RWPE2 (cell line): ENCODE data around the gene GSK3B.

Experiments
- ATAC-seq: fragments of 200-7000 bp; cut with Tn5 transposase; 3 replicates; pipeline ENCODE4 v1.9.1; 2021; ENCODE audit warnings: low read depth
- DNase-seq: peaks from one replicate; pipeline ENCODE4 v3.0.0-alpha.2; 2020; ENCODE audit warnings: low spot score
- H3K27ac ChIP-seq: fragments of 450-650 bp; 2 replicates; pipeline ENCODE4 v1.5.1; 2017; ENCODE audit warnings: mild to moderate bottlenecking; ENCODE audit not compliant: poor library complexity, severe bottlenecking
- H3K27me3 ChIP-seq: fragments of 250-450 bp; sonication (Bioruptor Pico); 2 replicates; pipeline ENCODE4 v1.5.1; 2021; ENCODE audit warnings: mild to moderate bottlenecking, moderate library complexity; ENCODE audit not compliant: insufficient read depth, poor library complexity, severe bottlenecking
- H3K36me3 ChIP-seq: fragments of 250-450 bp; sonication (Bioruptor Pico); 2 replicates; pipeline ENCODE4 v1.5.1; 2020; ENCODE audit warnings: low read depth, mild to moderate bottlenecking, moderate library complexity
- H3K4me1 ChIP-seq: fragments of 250-450 bp; sonication (Bioruptor Pico); 2 replicates; pipeline ENCODE4 v1.5.1; 2021; ENCODE audit warnings: mild to moderate bottlenecking, moderate library complexity; ENCODE audit not compliant: insufficient read depth, poor library complexity, severe bottlenecking
- H3K4me3 ChIP-seq: fragments of 250-450 bp; sonication (Bioruptor Pico); 2 replicates; pipeline ENCODE4 v1.5.1; 2021; ENCODE audit warnings: mild to moderate bottlenecking, moderate library complexity; ENCODE audit not compliant: severe bottlenecking
- H3K9me3 ChIP-seq: fragments of 250-450 bp; sonication (Bioruptor Pico); 2 replicates; pipeline ENCODE4 v1.5.1; 2021; ENCODE audit warnings: mild to moderate bottlenecking, moderate library complexity; ENCODE audit not compliant: severe bottlenecking
- TF ChIP-seq, protein P1 (sequence below): fragments of 450-650 bp; IDR thresholded peaks from one replicate; pipeline ENCODE4 v1.5.1; 2017; ENCODE audit warnings: mild to moderate bottlenecking, moderate library complexity; ENCODE audit not compliant: poor library complexity, severe bottlenecking

The GSK3B gene

GRCh38 chr3:119782460-119782859, 311.8 kb downstream of the GSK3B start:
- Histone ChIP-seq H3K27me3 (no peaks in the 10 kb centered on the region), H3K27ac (no peak overlapping the region), H3K36me3 (no peaks in the 10 kb centered on the region), H3K4me3 (no peak overlapping the region), H3K9me3 (no peaks in the 10 kb centered on the region), H3K4me1 (no peaks in the 10 kb centered on the region)
- TF ChIP-seq, protein P1, sequence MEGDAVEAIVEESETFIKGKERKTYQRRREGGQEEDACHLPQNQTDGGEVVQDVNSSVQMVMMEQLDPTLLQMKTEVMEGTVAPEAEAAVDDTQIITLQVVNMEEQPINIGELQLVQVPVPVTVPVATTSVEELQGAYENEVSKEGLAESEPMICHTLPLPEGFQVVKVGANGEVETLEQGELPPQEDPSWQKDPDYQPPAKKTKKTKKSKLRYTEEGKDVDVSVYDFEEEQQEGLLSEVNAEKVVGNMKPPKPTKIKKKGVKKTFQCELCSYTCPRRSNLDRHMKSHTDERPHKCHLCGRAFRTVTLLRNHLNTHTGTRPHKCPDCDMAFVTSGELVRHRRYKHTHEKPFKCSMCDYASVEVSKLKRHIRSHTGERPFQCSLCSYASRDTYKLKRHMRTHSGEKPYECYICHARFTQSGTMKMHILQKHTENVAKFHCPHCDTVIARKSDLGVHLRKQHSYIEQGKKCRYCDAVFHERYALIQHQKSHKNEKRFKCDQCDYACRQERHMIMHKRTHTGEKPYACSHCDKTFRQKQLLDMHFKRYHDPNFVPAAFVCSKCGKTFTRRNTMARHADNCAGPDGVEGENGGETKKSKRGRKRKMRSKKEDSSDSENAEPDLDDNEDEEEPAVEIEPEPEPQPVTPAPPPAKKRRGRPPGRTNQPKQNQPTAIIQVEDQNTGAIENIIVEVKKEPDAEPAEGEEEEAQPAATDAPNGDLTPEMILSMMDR = no peak
- ATAC-seq = no peak
- DNase-seq = no peak

GRCh38 chr3:119781330-119782198, 312.7 kb downstream of the GSK3B start, which contains the start of gene NR1I2:
NR1I2 (plus strand) TSS chr3:119782101.
- Histone ChIP-seq H3K27me3 (no peaks in the 10 kb centered on the region), H3K9me3 (no peaks in the 10 kb centered on the region), H3K4me1 (no peaks in the 10 kb centered on the region), H3K27ac (no peak within 1 kb of the TSS), H3K4me3 (no peak within 1 kb of the TSS), H3K36me3 (no peaks in the 10 kb centered on the region)
- no peak for DNase-seq
- ATAC-seq = no peak
- TF ChIP-seq, protein P1 = no peak

DNA sequence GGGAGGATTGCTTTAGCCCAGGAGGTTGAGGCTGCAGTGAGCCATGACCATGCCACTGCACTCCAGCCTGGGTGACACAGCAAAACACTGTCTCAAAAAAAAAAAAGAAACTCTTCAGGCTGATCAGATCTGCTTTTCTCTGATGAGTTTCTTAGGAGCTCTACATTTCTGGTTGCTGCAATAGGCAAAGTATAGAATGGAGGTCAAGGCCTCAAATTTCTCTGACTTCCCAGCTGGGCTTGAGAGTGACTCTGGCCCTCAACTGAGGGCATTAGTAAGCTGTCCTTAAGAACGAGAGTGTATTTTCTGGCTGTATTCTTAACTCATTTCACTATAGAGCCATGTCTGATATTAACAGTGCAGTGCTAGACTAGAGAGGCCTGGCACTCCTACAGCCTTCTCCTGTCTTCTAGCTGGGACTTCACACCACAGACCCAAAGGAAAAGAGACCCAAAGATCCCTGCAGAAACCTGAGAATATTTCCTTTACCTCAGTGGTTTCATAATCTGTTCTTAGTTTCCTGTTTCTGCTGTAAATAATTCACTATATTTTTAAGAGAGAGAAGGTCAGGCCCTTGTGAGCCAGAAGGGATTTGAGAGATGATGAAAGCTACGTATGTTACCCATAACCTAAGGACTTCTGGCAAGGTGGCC, 314.4 kb downstream of the GSK3B start:
- no peak for DNase-seq
- H3K4me1 ChIP-seq = no peaks in the 10 kb centered on the region
- TF ChIP-seq, protein P1 = no peak
- H3K36me3 ChIP-seq = no peaks in the 10 kb centered on the region
- no peak for ATAC-seq
- H3K27me3 ChIP-seq = no peaks in the 10 kb centered on the region
- no peaks in the 10 kb centered on the region for H3K9me3 ChIP-seq
- H3K4me3 ChIP-seq = no peak overlapping the region
- H3K27ac ChIP-seq = no peak overlapping the region

- no peaks in the 10 kb centered on the region for H3K9me3 ChIP-seq
- TF ChIP-seq, protein P1 = no peak
Observed at GRCh38 chr3:119778811-119779210, 315.4 kb downstream of the GSK3B start.

More at GRCh38 chr3:119778811-119779210, 315.4 kb downstream of the GSK3B start:
- Histone ChIP-seq H3K27ac (no peak overlapping the region), H3K4me3 (no peak overlapping the region), H3K27me3 (no peaks in the 10 kb centered on the region), H3K4me1 (no peaks in the 10 kb centered on the region), H3K36me3 (no peaks in the 10 kb centered on the region)
- DNase-seq (no peak), ATAC-seq (no peak)
